Measurements from ENCODE around the gene ARL8A.
"Not testable (repeated sequence)": the region's sequence is repeated elsewhere in the genome, so short reads cannot be mapped to it uniquely, and the experiment has no call there.

Gene ARL8A

GRCh38 chr1:202176949-202177927 lies 32.7 kb upstream of the ARL8A start:
- DNase-seq (ENCODE audit: low read depth, low spot score) = no peak
- no peak overlapping the region for H3K4me3 ChIP-seq (ENCODE audit: low read length)

GRCh38 chr1:202173993-202174392 lies 29.5 kb upstream of the ARL8A start:
- no peak overlapping the region for H3K4me3 ChIP-seq (ENCODE audit: low read length)
- no peak for DNase-seq (ENCODE audit: low read depth, low spot score)

- no peak for DNase-seq (ENCODE audit: low read depth, low spot score)
- H3K4me3 ChIP-seq (ENCODE audit: low read length) = no peak overlapping the region
Measured at GRCh38 chr1:202172015-202172355, 27.4 kb upstream of the ARL8A start.

GRCh38 chr1:202171292-202172014 lies 26.9 kb upstream of the ARL8A start:
- H3K4me3 ChIP-seq (ENCODE audit: low read length) = no peak overlapping the region
- DNase-seq (ENCODE audit: low read depth, low spot score) = no peak

- no peak for DNase-seq (ENCODE audit: low read depth, low spot score)
- H3K4me3 ChIP-seq (ENCODE audit: low read length) = no peak overlapping the region
Measured at GRCh38 chr1:202170726-202171125, 26.2 kb upstream of the ARL8A start.

- DNase-seq (ENCODE audit: low read depth, low spot score) = no peak
- no peak overlapping the region for H3K4me3 ChIP-seq (ENCODE audit: low read length)
Measured at GRCh38 chr1:202168861-202169260, 24.3 kb upstream of the ARL8A start.

- H3K4me3 ChIP-seq (ENCODE audit: low read length) = no peak overlapping the region
Measured at GRCh38 chr1:202167708-202168415, 23.3 kb upstream of the ARL8A start.

GRCh38 chr1:202167054-202167453 lies 22.5 kb upstream of the ARL8A start:
- not testable (repeated sequence) for H3K4me3 ChIP-seq (ENCODE audit: low read length); DNase-seq (ENCODE audit: low read depth, low spot score)

More at GRCh38 chr1:202167708-202168415, 23.3 kb upstream of the ARL8A start:
- no peak for DNase-seq (ENCODE audit: low read depth, low spot score)

GRCh38 chr1:202165942-202166843 lies 21.7 kb upstream of the ARL8A start:
- H3K4me3 ChIP-seq (ENCODE audit: low read length) = no peak overlapping the region

GRCh38 chr1:202165267-202165941 lies 20.9 kb upstream of the ARL8A start:
- no peak for DNase-seq (ENCODE audit: low read depth, low spot score)
- peak overlapping the region; percentile 34 for H3K4me3 ChIP-seq (ENCODE audit: low read length)

More at GRCh38 chr1:202165942-202166843, 21.7 kb upstream of the ARL8A start:
- no peak for DNase-seq (ENCODE audit: low read depth, low spot score)

GRCh38 chr1:202164271-202165037 lies 19.9 kb upstream of the ARL8A start:
- peak; percentile 83 for DNase-seq (ENCODE audit: low read depth, low spot score)
- peak overlapping the region; percentile 34 for H3K4me3 ChIP-seq (ENCODE audit: low read length)

- no peak for DNase-seq (ENCODE audit: low read depth, low spot score)
- peak overlapping the region; percentile 79 for H3K4me3 ChIP-seq (ENCODE audit: low read length)
Measured at GRCh38 chr1:202163281-202164270, 19.0 kb upstream of the ARL8A start.

- DNase-seq (ENCODE audit: low read depth, low spot score) = no peak
- peak overlapping the region; percentile 79 for H3K4me3 ChIP-seq (ENCODE audit: low read length)
Measured at GRCh38 chr1:202162418-202163280, 18.1 kb upstream of the ARL8A start.

- DNase-seq (ENCODE audit: low read depth, low spot score) = peak; percentile 77
- H3K4me3 ChIP-seq (ENCODE audit: low read length) = peak overlapping the region; percentile 79
Measured at GRCh38 chr1:202162047-202162417, 17.5 kb upstream of the ARL8A start.

Data from Jurkat, Clone E6-1 (cell line).